K562 (cell line): ENCODE measurements around the gene ZNF749. TPM values are rescaled to one million over a fixed set of nuclear protein-coding genes. Genes with fewer than 3 reads are reported as not detected.

Source experiments
- ATF7 ChIP-seq: fragments of 450-650 bp; IDR thresholded peaks from 2 replicates; pipeline ENCODE4 v1.7.1; 2014; ENCODE audit warnings: mild to moderate bottlenecking, moderate library complexity
- BRD4 ChIP-seq: fragments of 200-600 bp; sonication (generic); IDR thresholded peaks from 2 replicates; pipeline ENCODE4 v1.6.1; 2017; ENCODE audit warnings: inconsistent platforms
- CEBPB ChIP-seq: fragments of 450-650 bp; IDR thresholded peaks from 2 replicates; pipeline ENCODE4 v1.6.1; 2016; ENCODE audit warnings: missing genetic modification characterization, missing compliant biosample characterization
- CTBP1 ChIP-seq: fragments of 450-650 bp; IDR thresholded peaks from 2 replicates; pipeline ENCODE4 v1.6.1; 2016; ENCODE audit warnings: borderline replicate concordance
- ELF1 ChIP-seq: fragments of 200-800 bp; sonication (Bioruptor generic); IDR thresholded peaks from 2 replicates; pipeline ENCODE4 v1.6.1; 2016; ENCODE audit warnings: missing genetic modification characterization, missing compliant biosample characterization
- FOXK2 ChIP-seq, 2 experiments: fragments of 450-650 bp; IDR thresholded peaks in 1 of 2; conservative IDR thresholded peaks in 1 of 2; 2 replicates each; pipeline ENCODE4 v1.6.1; 2016; ENCODE audit warnings: low read depth in 2 of 2, mild to moderate bottlenecking in 1 of 2
- GATAD2B ChIP-seq: fragments of 450-650 bp; IDR thresholded peaks from 2 replicates; pipeline ENCODE4 v1.6.1; 2017; ENCODE audit warnings: mild to moderate bottlenecking, borderline replicate concordance
- JUND ChIP-seq, 2 experiments: IDR thresholded peaks; 2 replicates in 1 of 2; 3 replicates in 1 of 2; pipeline ENCODE4 v1.6.1; 2011; ENCODE audit warnings: borderline replicate concordance in 2 of 2, low read depth in 2 of 2, low read length in 2 of 2, improper control_type of control experiment in 1 of 2, missing biosample characterization in 1 of 2, missing genetic modification characterization in 1 of 2, missing genetic modification reagents in 1 of 2
- MBD2 ChIP-seq: sonication (generic); IDR thresholded peaks from 2 replicates; pipeline ENCODE4 v1.6.1; 2016; ENCODE audit warnings: low read depth, borderline replicate concordance
- NR2C1 ChIP-seq, 2 experiments: fragments of 450-650 bp; IDR thresholded peaks; 2 replicates each; pipeline ENCODE4 v1.6.1; 2017; ENCODE audit warnings: mild to moderate bottlenecking in 2 of 2, antibody characterized with exemption in 1 of 2, inconsistent platforms in 1 of 2, missing compliant biosample characterization in 1 of 2, missing genetic modification characterization in 1 of 2
- POLR2A ChIP-seq: fragments of 450-650 bp; conservative IDR thresholded peaks from 2 replicates; pipeline ENCODE4 v1.6.1; 2016
- RBBP5 ChIP-seq: fragments of 200-600 bp; sonication (generic); IDR thresholded peaks from 2 replicates; pipeline ENCODE4 v1.6.1; 2012; ENCODE audit warnings: borderline replicate concordance, mild to moderate bottlenecking, low read length, control low read depth, inconsistent platforms; ENCODE audit not compliant: insufficient read depth, poor library complexity, severe bottlenecking
- SIN3B ChIP-seq: fragments of 450-650 bp; IDR thresholded peaks from 2 replicates; pipeline ENCODE4 v1.6.1; 2017; ENCODE audit warnings: low read depth, mild to moderate bottlenecking, moderate library complexity
- SIRT6 ChIP-seq: IDR thresholded peaks from one replicate; pipeline ENCODE4 v1.6.1; 2012; ENCODE audit warnings: low read depth, mild to moderate bottlenecking, control low read depth, inconsistent platforms, low read length, moderate library complexity
- SRSF9 ChIP-seq: fragments of 200-400 bp; formaldehyde crosslinking; IDR thresholded peaks from 2 replicates; pipeline ENCODE4 v1.6.1; 2017; ENCODE audit warnings: low read depth, low read length, borderline replicate concordance
- U2AF1 ChIP-seq: fragments of 200-400 bp; formaldehyde crosslinking; optimal IDR thresholded peaks from 2 replicates; pipeline ENCODE3; 2017; ENCODE audit warnings: mild to moderate bottlenecking, low read depth, low read length, moderate library complexity
- ZNF311 ChIP-seq: fragments of 250-450 bp; sonication (Bioruptor Pico); IDR thresholded peaks from 2 replicates; pipeline ENCODE4 v1.4.0; 2020; ENCODE audit warnings: mild to moderate bottlenecking, moderate library complexity
- ZNF584 ChIP-seq: fragments of 200-800 bp; sonication (Bioruptor generic); IDR thresholded peaks from 2 replicates; pipeline ENCODE4 v1.6.1; 2016; ENCODE audit warnings: low read depth, mild to moderate bottlenecking, missing genetic modification characterization, missing compliant biosample characterization
- ZNF75A ChIP-seq: fragments of 450-650 bp; formaldehyde crosslinking; IDR thresholded peaks from 2 replicates; pipeline ENCODE4 v1.4.0; 2020; ENCODE audit warnings: mild to moderate bottlenecking
- polyA plus RNA-seq, 8 experiments: library from polyadenylated mRNA; depleted of rRNA in 4 of 8; stranded (reverse) in 5 of 8; unstranded in 3 of 8; fragments of >200 nt; fragmentation: Nextera tagmentation in 2 of 8; fragmentation: Illumina TruSeq in 1 of 8; extraction: Ambion mirVana in 2 of 8; extraction: Trizol in 1 of 8; gene quantifications; 2 replicates each; pipeline versions ENCODE4 v1.2.1 to v1.2.3, GENCODE V29; 2011 to 2014; ENCODE audit warnings: inconsistent platforms in 1 of 8, missing spikeins in 1 of 8
- total RNA-seq, 7 experiments: library from RNA; depleted of rRNA in 6 of 7; stranded (reverse); fragments of >200 nt in 6 of 7; fragmentation: Illumina TruSeq in 2 of 7; extraction: Trizol in 2 of 7; gene quantifications; 2 replicates each; pipeline versions ENCODE4 v1.2.1 to v1.2.3, GENCODE V29; 2011 to 2021; ENCODE audit warnings: low replicate concordance in 1 of 7
- TF ChIP-seq, protein P1 (sequence below): sonication (generic); formaldehyde crosslinking; IDR thresholded peaks from 2 replicates; pipeline ENCODE4 v1.8.0; 2022; ENCODE audit warnings: mild to moderate bottlenecking, missing genetic modification reagents, borderline replicate concordance
- TF ChIP-seq, protein P2 (sequence below): fragments of 450-650 bp; conservative IDR thresholded peaks from 2 replicates; pipeline ENCODE4 v1.6.1; 2016; ENCODE audit warnings: missing genetic modification characterization, low read depth, mild to moderate bottlenecking, control low read depth, missing compliant biosample characterization
- TF ChIP-seq, protein P3 (sequence below): IDR thresholded peaks from 2 replicates; pipeline ENCODE4 v1.6.1; 2016; ENCODE audit warnings: missing genetic modification characterization, missing compliant biosample characterization

ZNF749 gene
- total and polyA plus RNA-seq, 9 of the 15 experiments (the other 6 are each of a cell fraction or from before 2014, with no cell fraction given) = 5.3 to 33.2 (median 15.0) TPM

GRCh38 chr19:57435062-57435978, at the start of gene ZNF749 (continued):
- TF ChIP-seq, protein P1, sequence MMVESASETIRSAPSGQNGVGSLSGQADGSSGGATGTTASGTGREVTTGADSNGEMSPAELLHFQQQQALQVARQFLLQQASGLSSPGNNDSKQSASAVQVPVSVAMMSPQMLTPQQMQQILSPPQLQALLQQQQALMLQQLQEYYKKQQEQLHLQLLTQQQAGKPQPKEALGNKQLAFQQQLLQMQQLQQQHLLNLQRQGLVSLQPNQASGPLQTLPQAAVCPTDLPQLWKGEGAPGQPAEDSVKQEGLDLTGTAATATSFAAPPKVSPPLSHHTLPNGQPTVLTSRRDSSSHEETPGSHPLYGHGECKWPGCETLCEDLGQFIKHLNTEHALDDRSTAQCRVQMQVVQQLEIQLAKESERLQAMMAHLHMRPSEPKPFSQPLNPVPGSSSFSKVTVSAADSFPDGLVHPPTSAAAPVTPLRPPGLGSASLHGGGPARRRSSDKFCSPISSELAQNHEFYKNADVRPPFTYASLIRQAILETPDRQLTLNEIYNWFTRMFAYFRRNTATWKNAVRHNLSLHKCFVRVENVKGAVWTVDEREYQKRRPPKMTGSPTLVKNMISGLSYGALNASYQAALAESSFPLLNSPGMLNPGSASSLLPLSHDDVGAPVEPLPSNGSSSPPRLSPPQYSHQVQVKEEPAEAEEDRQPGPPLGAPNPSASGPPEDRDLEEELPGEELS (CRISPR knock-in tag) = no peak
- TF ChIP-seq SIRT6 (no peak), NR2C1 (IDR thresholded peaks at IDR 0.05) (peak; percentile 49), NR2C1 (tag; IDR thresholded peaks at IDR 0.05) (peak; percentile 78), ATF7 (peak; percentile 63), ZNF311 (CRISPR knock-in tag) (no peak), GATAD2B (no peak), SRSF9 (no peak), ZNF75A (CRISPR knock-in tag) (no peak), RBBP5 (no peak), MBD2 (peak; percentile 91), BRD4 (no peak), JUND (IDR thresholded peaks at IDR 0.05; ENCODE audit: borderline replicate concordance, low read depth, low read length) (peak; percentile 21; the same call in 1 of the 2 replicates), JUND (tag; IDR thresholded peaks at IDR 0.05; ENCODE audit: borderline replicate concordance, low read depth, low read length) (no peak; the same call in 2 of the 3 replicates), CEBPB (tag) (no peak), ELF1 (0 out of 2 replicates have a peak, but pooled peaks have one; percentile 9), POLR2A (peak; percentile 83), FOXK2 (conservative IDR thresholded peaks at IDR 0.05 in 1 of 2, IDR thresholded peaks at IDR 0.05 in 1 of 2; ENCODE audit: low read depth in 2 of 2) (no peak), ZNF584 (no peak), U2AF1 (no peak), CTBP1 (peak; percentile 34; the same call in 1 of the 2 replicates), SIN3B (peak; percentile 68)
- TF ChIP-seq, protein P2, sequence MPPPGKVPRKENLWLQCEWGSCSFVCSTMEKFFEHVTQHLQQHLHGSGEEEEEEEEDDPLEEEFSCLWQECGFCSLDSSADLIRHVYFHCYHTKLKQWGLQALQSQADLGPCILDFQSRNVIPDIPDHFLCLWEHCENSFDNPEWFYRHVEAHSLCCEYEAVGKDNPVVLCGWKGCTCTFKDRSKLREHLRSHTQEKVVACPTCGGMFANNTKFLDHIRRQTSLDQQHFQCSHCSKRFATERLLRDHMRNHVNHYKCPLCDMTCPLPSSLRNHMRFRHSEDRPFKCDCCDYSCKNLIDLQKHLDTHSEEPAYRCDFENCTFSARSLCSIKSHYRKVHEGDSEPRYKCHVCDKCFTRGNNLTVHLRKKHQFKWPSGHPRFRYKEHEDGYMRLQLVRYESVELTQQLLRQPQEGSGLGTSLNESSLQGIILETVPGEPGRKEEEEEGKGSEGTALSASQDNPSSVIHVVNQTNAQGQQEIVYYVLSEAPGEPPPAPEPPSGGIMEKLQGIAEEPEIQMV (tag) = 0 out of 2 replicates have a peak, but pooled peaks have one; percentile 63
- TF ChIP-seq, protein P3, sequence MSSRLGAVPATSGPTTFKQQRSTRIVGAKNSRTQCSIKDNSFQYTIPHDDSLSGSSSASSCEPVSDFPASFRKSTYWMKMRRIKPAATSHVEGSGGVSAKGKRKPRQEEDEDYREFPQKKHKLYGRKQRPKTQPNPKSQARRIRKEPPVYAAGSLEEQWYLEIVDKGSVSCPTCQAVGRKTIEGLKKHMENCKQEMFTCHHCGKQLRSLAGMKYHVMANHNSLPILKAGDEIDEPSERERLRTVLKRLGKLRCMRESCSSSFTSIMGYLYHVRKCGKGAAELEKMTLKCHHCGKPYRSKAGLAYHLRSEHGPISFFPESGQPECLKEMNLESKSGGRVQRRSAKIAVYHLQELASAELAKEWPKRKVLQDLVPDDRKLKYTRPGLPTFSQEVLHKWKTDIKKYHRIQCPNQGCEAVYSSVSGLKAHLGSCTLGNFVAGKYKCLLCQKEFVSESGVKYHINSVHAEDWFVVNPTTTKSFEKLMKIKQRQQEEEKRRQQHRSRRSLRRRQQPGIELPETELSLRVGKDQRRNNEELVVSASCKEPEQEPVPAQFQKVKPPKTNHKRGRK (tag) = no peak
